Right atrium auricular region (tissue), 2 donors: ENCODE results near the gene CD79A. TPM values are rescaled to one million over a fixed set of nuclear protein-coding genes. Genes with fewer than 3 reads are reported as not detected.

Experiments
- DNase-seq: peaks from one replicate; pipeline ENCODE4 v3.0.0-alpha.2; 2019; ENCODE audit warnings: low spot score
- H3K27ac ChIP-seq, 2 donors: fragments of 200-600 bp; sonication (generic); 1 replicate in 1 of 2; 2 replicates in 1 of 2; pipeline ENCODE4 v1.5.1; 2016 to 2019
- H3K27me3 ChIP-seq, 2 donors: fragments of 200-600 bp; sonication (generic); one replicate each; pipeline versions ENCODE4 v1.5.1 to v1.6.0; 2017 to 2019
- H3K36me3 ChIP-seq: fragments of 200-600 bp; sonication (generic); one replicate; pipeline ENCODE4 v1.5.1; 2016
- H3K4me1 ChIP-seq, 2 donors: fragments of 200-600 bp; sonication (generic); one replicate each; pipeline versions ENCODE4 v1.5.1 to v1.6.0; 2017 to 2019
- H3K4me3 ChIP-seq, 2 donors: fragments of 200-600 bp; sonication (generic); 1 replicate in 1 of 2; 2 replicates in 1 of 2; pipeline ENCODE4 v1.5.1; 2017 to 2019; ENCODE audit warnings: mild to moderate bottlenecking in 1 of 2, moderate library complexity in 1 of 2
- H3K9me3 ChIP-seq, 2 donors: fragments of 200-600 bp; sonication (generic); one replicate each; pipeline ENCODE4 v1.5.1; 2019
- microRNA-seq, 2 donors: library from miRNA; unstranded; fragments of <30 nt; microRNA quantifications; one replicate each; pipeline ENCODE4, GENCODE V29; 2016 to 2017; ENCODE audit warnings: borderline number of aligned reads in 2 of 2, borderline replicate concordance in 1 of 2
- total RNA-seq, 2 donors: library from RNA; depleted of rRNA; stranded (reverse); fragments of >200 nt; gene quantifications; one replicate each; pipeline ENCODE4 v1.1.0, GENCODE V29; 2016
- TF ChIP-seq, protein P1 (sequence below), 2 donors: fragments of 200-600 bp; sonication (generic); IDR thresholded peaks; one replicate each; pipeline ENCODE4 v1.5.1; 2019; ENCODE audit warnings: antibody characterized with exemption in 2 of 2

The CD79A gene
- total RNA-seq, 2 donors from 2014 or later: 1.1 TPM; not detected in 1

DNA sequence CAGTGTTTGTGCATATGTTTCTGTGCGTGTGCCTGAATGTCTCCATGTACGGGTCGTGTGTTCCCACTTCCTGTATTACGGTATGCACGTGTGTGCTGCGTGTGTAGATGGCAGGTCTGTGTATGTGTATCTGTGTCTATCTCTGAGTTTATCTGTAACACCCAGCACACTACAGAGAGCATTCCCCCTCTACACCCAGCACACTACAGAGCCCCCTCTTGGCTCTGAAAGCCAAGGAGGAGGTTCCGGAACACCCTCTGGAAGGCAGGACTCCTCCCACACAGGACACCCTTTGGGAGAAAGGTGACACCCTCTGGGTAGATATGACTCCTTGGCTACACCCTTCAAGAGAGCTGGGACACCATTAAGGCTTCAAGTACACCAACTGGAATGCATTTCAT is 53.2 kb downstream of the CD79A start:
- H3K4me1 ChIP-seq: peaks cover 0 to 22% of the 10 kb centered on the region in 2 donors
- peaks cover 21 to 70% of the 10 kb centered on the region in 2 donors for H3K27me3 ChIP-seq
- no peak for DNase-seq
- TF ChIP-seq, protein P1, sequence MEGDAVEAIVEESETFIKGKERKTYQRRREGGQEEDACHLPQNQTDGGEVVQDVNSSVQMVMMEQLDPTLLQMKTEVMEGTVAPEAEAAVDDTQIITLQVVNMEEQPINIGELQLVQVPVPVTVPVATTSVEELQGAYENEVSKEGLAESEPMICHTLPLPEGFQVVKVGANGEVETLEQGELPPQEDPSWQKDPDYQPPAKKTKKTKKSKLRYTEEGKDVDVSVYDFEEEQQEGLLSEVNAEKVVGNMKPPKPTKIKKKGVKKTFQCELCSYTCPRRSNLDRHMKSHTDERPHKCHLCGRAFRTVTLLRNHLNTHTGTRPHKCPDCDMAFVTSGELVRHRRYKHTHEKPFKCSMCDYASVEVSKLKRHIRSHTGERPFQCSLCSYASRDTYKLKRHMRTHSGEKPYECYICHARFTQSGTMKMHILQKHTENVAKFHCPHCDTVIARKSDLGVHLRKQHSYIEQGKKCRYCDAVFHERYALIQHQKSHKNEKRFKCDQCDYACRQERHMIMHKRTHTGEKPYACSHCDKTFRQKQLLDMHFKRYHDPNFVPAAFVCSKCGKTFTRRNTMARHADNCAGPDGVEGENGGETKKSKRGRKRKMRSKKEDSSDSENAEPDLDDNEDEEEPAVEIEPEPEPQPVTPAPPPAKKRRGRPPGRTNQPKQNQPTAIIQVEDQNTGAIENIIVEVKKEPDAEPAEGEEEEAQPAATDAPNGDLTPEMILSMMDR (IDR thresholded peaks at IDR 0.05): no peak
- no peaks in the 10 kb centered on the region for H3K9me3 ChIP-seq
- no peaks in the 10 kb centered on the region for H3K36me3 ChIP-seq
- H3K27ac ChIP-seq: no peak overlapping the region
- H3K4me3 ChIP-seq: no peak overlapping the region

Small RNA genes within 50 kb of the gene (microRNA-seq; reads per million reads assigned to microRNA genes)
- 0 to 0.71 reads per million in 2 donors for gene MIR6797

Other genes starting within 250 kb of the CD79A start
- not detected for gene CEACAM7, start 189.0 kb upstream of the CD79A start, total RNA-seq
- gene CEACAM5, start 168.7 kb upstream of the CD79A start, total RNA-seq: not detected
- gene CEACAM6, start 121.7 kb upstream of the CD79A start, total RNA-seq: not detected
- not detected for gene CEACAM3, start 80.7 kb upstream of the CD79A start, total RNA-seq
- gene LYPD4, start 32.6 kb upstream of the CD79A start, total RNA-seq: not detected
- not detected for gene DMRTC2, start 32.2 kb upstream of the CD79A start, total RNA-seq
- gene RPS19, start 17.0 kb upstream of the CD79A start, total RNA-seq: 100 to 1,000 TPM; 108 to 415 TPM
- gene ARHGEF1, start 5.9 kb downstream of the CD79A start, total RNA-seq: 10 to 100 TPM; 27.3 to 45.8 TPM
- gene ERFL, start 51.2 kb downstream of the CD79A start, total RNA-seq: not detected
- gene RABAC1, start 82.0 kb downstream of the CD79A start, total RNA-seq: 100 to 1,000 TPM; 123 to 167 TPM
- gene ATP1A3, start 117.0 kb downstream of the CD79A start, total RNA-seq: 100 to 1,000 TPM in 1 of 2 donors, 10 to 100 TPM in 1; 81.4 to 223 TPM
- gene GRIK5, start 192.9 kb downstream of the CD79A start, total RNA-seq: 10 to 100 TPM in 1 of 2 donors, 1 to 10 TPM in 1; 8.1 to 17.1 TPM
- gene ZNF574, start 198.9 kb downstream of the CD79A start, total RNA-seq: 10 to 100 TPM in 1 of 2 donors, 1 to 10 TPM in 1; 8.1 to 13.6 TPM